ENCODE results near the gene RSU1. TPM values are rescaled to one million over a fixed set of nuclear protein-coding genes. Genes with fewer than 3 reads are reported as not detected.

Gene RSU1
- total RNA-seq, 1 experiment from 2014 or later: 29.5 TPM

- TF ChIP-seq EGR1 (IDR thresholded peaks at IDR 0.05; ENCODE audit: low read depth) (no peak), FOSL1 (IDR thresholded peaks at IDR 0.05; ENCODE audit: low read depth) (no peak), CEBPB (IDR thresholded peaks at IDR 0.05; ENCODE audit: low read depth) (no peak), JUND (IDR thresholded peaks at IDR 0.05) (no peak), POLR2AphosphoS5 (IDR thresholded peaks at IDR 0.05; ENCODE audit: low read depth, low read length) (no peak)
Measured at GRCh38 chr10:16675334-16675733, 141.9 kb downstream of the RSU1 start (continued).

GRCh38 chr10:16674147-16674703 lies 143.0 kb downstream of the RSU1 start:
- BruUV-seq (replicated peaks): no TSS peak
- ATAC-seq (no peak), DNase-seq (ENCODE audit: low read depth, low spot score) (no peak)
- Histone ChIP-seq H3K4me3 (replicated peaks in 1 of 2; ENCODE audit: low read depth in 1 of 2, low read length in 2 of 2) (no peak overlapping the region), H3K9me2 (ENCODE audit: insufficient read depth) (no peaks in the 10 kb centered on the region), H3K4me1 (ENCODE audit: control insufficient read depth in 1 of 2, insufficient read depth in 2 of 2, low read length in 2 of 2) (no peaks in the 10 kb centered on the region), H3K9me3 (ENCODE audit: control insufficient read depth in 1 of 2, insufficient read depth in 1 of 2, low read depth in 1 of 2, low read length in 2 of 2) (no peaks in the 10 kb centered on the region), H2AFZ (ENCODE audit: low read depth, low read length, poor library complexity, severe bottlenecking) (no peak overlapping the region), H3K27ac (ENCODE audit: low read depth, low read length) (no peak overlapping the region), H3K9ac (ENCODE audit: low read length) (no peak overlapping the region), H4K20me1 (ENCODE audit: insufficient read depth) (no peaks in the 10 kb centered on the region), H3K4me2 (ENCODE audit: low read length) (no peak overlapping the region), H3K79me2 (ENCODE audit: insufficient read depth, low read length) (no peaks in the 10 kb centered on the region), H3K36me3 (ENCODE audit: control insufficient read depth in 1 of 2, insufficient read depth in 2 of 2, low read length in 2 of 2) (no peaks in the 10 kb centered on the region), H3K27me3 (ENCODE audit: insufficient read depth, low read length) (no peaks in the 10 kb centered on the region)
- CTCF ChIA-PET: no interaction called here
- TF ChIP-seq RAD21 (IDR thresholded peaks at IDR 0.05; ENCODE audit: low read depth) (no peak), POLR2A (IDR thresholded peaks at IDR 0.05; ENCODE audit: borderline replicate concordance, extremely low read depth, insufficient read depth, insufficient read length) (no peak), SIN3A (IDR thresholded peaks at IDR 0.05; ENCODE audit: low read depth) (no peak), EZH2 (IDR thresholded peaks at IDR 0.05) (no peak), SRF (IDR thresholded peaks at IDR 0.05; ENCODE audit: low read depth) (no peak), CEBPB (IDR thresholded peaks at IDR 0.05; ENCODE audit: low read depth) (no peak), TCF7L2 (IDR thresholded peaks at IDR 0.05; ENCODE audit: borderline replicate concordance, extremely low read depth, insufficient read depth, insufficient read length) (no peak), CTCF (IDR thresholded peaks at IDR 0.05 in 2 of 3, conservative IDR thresholded peaks at IDR 0.05 in 1 of 3; ENCODE audit: borderline replicate concordance in 1 of 3, insufficient read depth in 1 of 3, low read depth in 2 of 3, low read length in 2 of 3) (no peak), EGR1 (IDR thresholded peaks at IDR 0.05; ENCODE audit: low read depth) (no peak), EZH2phosphoT487 (IDR thresholded peaks at IDR 0.05; ENCODE audit: borderline replicate concordance) (no peak), ZFX (IDR thresholded peaks at IDR 0.05) (no peak)
- RAD21 ChIA-PET (ENCODE audit: low non-redundant PET in 1 of 2, low total read pairs in 2 of 2, uncharacterized antibody in 2 of 2, unreplicated experiment in 2 of 2): no interaction called here
- intact Hi-C loops (cut with micrococcal nuclease): no loop called here
- POLR2A ChIA-PET: no interaction called here
